Measurements from ENCODE around the gene KRIT1.

Gene KRIT1

DNA sequence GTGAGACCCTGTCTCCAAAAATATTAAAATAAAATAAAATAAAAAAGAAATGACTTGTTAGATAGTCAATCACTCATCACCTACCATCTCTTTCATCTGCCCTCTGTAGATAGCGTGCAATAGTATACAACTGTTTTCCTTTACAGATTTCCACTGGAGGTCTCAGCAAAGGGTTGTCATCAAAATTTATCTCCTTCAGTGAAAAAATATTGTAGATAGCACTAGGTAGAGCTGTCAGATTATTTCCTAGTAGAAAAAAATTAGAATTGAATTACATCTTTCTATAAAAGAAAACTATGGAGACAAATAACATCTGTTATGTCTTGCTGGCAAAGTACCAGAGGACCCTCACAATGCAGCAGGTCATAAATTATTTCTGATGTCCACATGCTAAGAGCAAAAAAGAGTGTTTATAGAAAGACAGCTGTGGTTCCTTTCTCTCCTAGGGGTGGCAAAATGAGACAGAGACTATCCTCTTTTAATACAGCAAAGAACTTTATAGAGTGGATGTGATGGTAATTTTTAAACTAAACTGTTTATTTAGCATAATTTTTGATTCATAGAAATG is 95.2 kb downstream of the KRIT1 start:
- no peak for TF ChIP-seq ZNF274 (IDR thresholded peaks at IDR 0.05; ENCODE audit: low read depth, low read length)
- no peak overlapping the region for H3K4me3 ChIP-seq (ENCODE audit: low read length)

DNA sequence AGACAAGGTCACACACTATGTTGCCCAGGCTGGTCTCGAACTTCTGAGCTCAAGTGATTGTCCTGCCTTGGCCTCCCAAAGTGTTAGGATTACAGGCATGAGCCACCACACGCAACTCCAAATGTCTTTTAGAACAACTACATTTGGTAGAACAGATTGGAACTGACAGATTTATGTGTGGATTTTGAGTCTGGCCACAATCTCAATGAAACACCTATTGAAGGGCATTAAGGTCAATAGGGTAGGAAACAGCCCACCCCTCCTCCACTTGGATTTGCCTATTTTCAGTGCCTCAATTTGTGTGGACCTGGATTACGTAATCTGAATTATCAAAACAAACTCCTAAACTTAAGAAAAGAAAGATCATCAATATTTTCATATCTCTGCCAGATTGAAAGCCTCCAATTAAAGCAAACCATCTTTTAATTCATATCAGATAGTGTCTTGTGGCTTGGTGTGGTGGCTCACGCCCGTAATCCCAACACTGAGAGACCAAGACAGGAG is 95.9 kb downstream of the KRIT1 start:
- H3K4me3 ChIP-seq (ENCODE audit: low read length): no peak overlapping the region
- no peak for TF ChIP-seq ZNF274 (IDR thresholded peaks at IDR 0.05; ENCODE audit: low read depth, low read length)

Measured in GM08714 (cell line).